Adrenal gland (tissue), 12 donors: ENCODE measurements around the gene TSGA10. TPM values are rescaled to one million over a fixed set of nuclear protein-coding genes. Genes with fewer than 3 reads are reported as not detected.

Experiments
- DNase-seq, 7 donors: peaks; one replicate each; pipeline ENCODE4 v3.0.0-alpha.2; 2019 to 2020
- H3K27ac ChIP-seq, 5 donors: fragments of 200-600 bp; sonication (generic) in 4 of 5; 1 replicate in 3 of 5; 2 replicates in 2 of 5; pipeline versions ENCODE4 v1.5.1 to v1.8.0; 2016 to 2020; ENCODE audit warnings: mild to moderate bottlenecking in 1 of 5
- H3K27me3 ChIP-seq: fragments of 200-600 bp; 2 replicates; pipeline ENCODE4 v1.8.0; 2021
- H3K36me3 ChIP-seq, 2 donors: fragments of 200-600 bp; replicated peaks in 1 of 2; 1 replicate in 1 of 2; 2 replicates in 1 of 2; pipeline versions ENCODE4 v1.5.1 to v1.8.0; 2018 to 2022
- H3K4me1 ChIP-seq, 2 donors: fragments of 200-600 bp; replicated peaks in 1 of 2; 1 replicate in 1 of 2; 2 replicates in 1 of 2; pipeline versions ENCODE4 v1.5.1 to v1.8.0; 2018 to 2021
- H3K4me3 ChIP-seq, 4 donors: fragments of 200-600 bp; sonication (generic) in 3 of 4; one replicate each; pipeline ENCODE4 v1.5.1; 2016 to 2018
- H3K9me3 ChIP-seq, 3 donors: fragments of 200-600 bp; sonication (generic) in 1 of 3; replicated peaks in 1 of 3; 1 replicate in 2 of 3; 2 replicates in 1 of 3; pipeline versions ENCODE4 v1.5.1 to v1.8.0; 2016 to 2021
- CTCF ChIP-seq, 6 experiments: fragments of 450-650 bp in 4 of 6; fragments of 200-600 bp in 2 of 6; sonication (generic) in 1 of 6; IDR thresholded peaks; 1 replicate in 5 of 6; 2 replicates in 1 of 6; pipeline versions ENCODE4 v1.5.1 to v1.8.0; 2016 to 2021; ENCODE audit warnings: antibody characterized with exemption in 6 of 6, mild to moderate bottlenecking in 2 of 6, moderate library complexity in 1 of 6
- POLR2A ChIP-seq, 2 donors: fragments of 450-650 bp; IDR thresholded peaks; one replicate each; pipeline ENCODE4 v1.6.1; 2017; ENCODE audit warnings: antibody characterized with exemption in 2 of 2, mild to moderate bottlenecking in 2 of 2, moderate library complexity in 1 of 2
- WGBS, 4 donors: extraction: QIAGEN DNeasy Blood & Tissue Kit in 2 of 4; methylation state at CpG; one replicate each; pipeline versions ENCODE4 v1.1.5 to v1.1.7; 2013 to 2017; 5-methylcytosine and 5-hydroxymethylcytosine counted together
- intact Hi-C, 2 donors: fragments of 100-400 bp; cut with DNase I; formaldehyde crosslinking; loops; one replicate each; pipeline versions ENCODE4 v1.14.1 to v1.15.0; 2022 to 2023
- polyA plus RNA-seq, 3 donors: library from polyadenylated mRNA; stranded (reverse); fragments of 200-250 nt in 2 of 3; fragments of 350-450 nt in 1 of 3; fragmentation: Illumina TruSeq in 1 of 3; extraction: RNeasy Lipid Tissue Mini Kit (QIAGEN cat#74804) in 1 of 3; gene quantifications; one replicate each; pipeline ENCODE4 v1.2.3, GENCODE V29; 2013 to 2014
- total RNA-seq, 9 donors: library from RNA; depleted of rRNA in 4 of 9; stranded (reverse); fragments of >200 nt in 4 of 9; fragments of 120-200 nt in 1 of 9; fragmentation: NEBNext Ultra II Directional in 1 of 9; extraction: Animal tissue kit (Norgen Biotek cat#: 25700) in 1 of 9; gene quantifications; one replicate each; pipeline versions ENCODE4 v1.1.0 to v1.2.4, GENCODE V29; 2013 to 2023
- donor health status: healthy with polysubstance abuse.
- donor health status: Bipolar disorder and iron deficiency.
- donor health status: DM: yes; HTN: yes; CAD: no.
- donor health status: DM: no; HTN: no; CAD: no.
- donor health status: DM: no; HTN: no; CAD: no.
- donor health status: DM: yes; HTN: yes; CAD: no.

Gene TSGA10
- total and polyA plus RNA-seq, 12 donors = 2.3 to 24.1 (median 6.9) TPM

GRCh38 chr2:99096728-99097127 is 58.0 kb downstream of the TSGA10 start:
- TF ChIP-seq POLR2A (IDR thresholded peaks at IDR 0.05) (no peak), CTCF (IDR thresholded peaks at IDR 0.05) (no peak)
- 89 to 93% (median 92%) methylated on average over 1 of the region's 1 CpG for WGBS, 4 donors
- DNase-seq = no peak
- H3K27ac ChIP-seq = no peak overlapping the region
- no peak overlapping the region for H3K4me3 ChIP-seq
- no peaks in the 10 kb centered on the region for H3K9me3 ChIP-seq
- no peaks in the 10 kb centered on the region for H3K27me3 ChIP-seq
- no peaks in the 10 kb centered on the region for H3K36me3 ChIP-seq
- H3K4me1 ChIP-seq = peaks cover 0 to 2% of the 10 kb centered on the region in 2 donors
- intact Hi-C loops = no loop called here

- H3K36me3 ChIP-seq = no peaks in the 10 kb centered on the region
- intact Hi-C loops = no loop called here
- no peak overlapping the region for H3K27ac ChIP-seq
- no peak overlapping the region for H3K4me3 ChIP-seq
- no peaks in the 10 kb centered on the region for H3K27me3 ChIP-seq
- DNase-seq = no peak
- no peaks in the 10 kb centered on the region for H3K9me3 ChIP-seq
- no peaks in the 10 kb centered on the region for H3K4me1 ChIP-seq
- WGBS, 4 donors = 64 to 88% (median 81%) methylated on average over 1 of the region's 1 CpG
- no peak for TF ChIP-seq CTCF (IDR thresholded peaks at IDR 0.05)
- no peak for TF ChIP-seq POLR2A (IDR thresholded peaks at IDR 0.05)
Measured at GRCh38 chr2:99088017-99088416, 66.7 kb downstream of the TSGA10 start.

GRCh38 chr2:99086385-99086784 is 68.4 kb downstream of the TSGA10 start:
- Histone ChIP-seq H3K27me3 (no peaks in the 10 kb centered on the region), H3K27ac (no peak overlapping the region), H3K4me1 (no peaks in the 10 kb centered on the region), H3K9me3 (no peaks in the 10 kb centered on the region), H3K4me3 (no peak overlapping the region), H3K36me3 (no peaks in the 10 kb centered on the region)
- DNase-seq = no peak
- intact Hi-C loops = no loop called here
- 67 to 88% (median 74%) methylated on average over 1 of the region's 1 CpG for WGBS, 4 donors
- TF ChIP-seq POLR2A (IDR thresholded peaks at IDR 0.05) (no peak), CTCF (IDR thresholded peaks at IDR 0.05) (no peak)

- intact Hi-C loops = no loop called here
- no peaks in the 10 kb centered on the region for H3K27me3 ChIP-seq
- H3K4me1 ChIP-seq = no peaks in the 10 kb centered on the region
- TF ChIP-seq CTCF (IDR thresholded peaks at IDR 0.05) (peak in 1 of 6 experiments; percentile 18), POLR2A (IDR thresholded peaks at IDR 0.05) (no peak)
- H3K9me3 ChIP-seq = no peaks in the 10 kb centered on the region
- no peaks in the 10 kb centered on the region for H3K36me3 ChIP-seq
- peak in 5 of 7 donors; percentile 17 to 50 (median 29) for DNase-seq
- H3K27ac ChIP-seq = no peak overlapping the region
- 37 to 77% (median 65%) methylated on average over 2 of the region's 2 CpGs for WGBS, 4 donors
- no peak overlapping the region for H3K4me3 ChIP-seq
Measured at GRCh38 chr2:99085421-99085820, 69.3 kb downstream of the TSGA10 start.
